Peyer's patch (tissue), 4 donors: ENCODE data around the gene HMGCR. TPM values are rescaled to one million over a fixed set of nuclear protein-coding genes. Genes with fewer than 3 reads are reported as not detected.

Experiments used
- DNase-seq, 3 donors: peaks; one replicate each; pipeline ENCODE4 v3.0.0-alpha.2; 2017 to 2019
- H3K27ac ChIP-seq, 4 donors: fragments of 200-600 bp; sonication (generic); one replicate each; pipeline ENCODE4 v1.5.1; 2016 to 2019
- H3K27me3 ChIP-seq, 2 donors: fragments of 200-600 bp; sonication (generic); one replicate each; pipeline ENCODE4 v1.5.1; 2019
- H3K36me3 ChIP-seq, 3 donors: fragments of 200-600 bp; sonication (generic); one replicate each; pipeline ENCODE4 v1.5.1; 2016 to 2019
- H3K4me1 ChIP-seq, 4 donors: fragments of 200-600 bp; sonication (generic); one replicate each; pipeline ENCODE4 v1.5.1; 2016 to 2019
- H3K4me3 ChIP-seq, 4 donors: fragments of 200-600 bp; sonication (generic); 1 replicate in 3 of 4; 2 replicates in 1 of 4; pipeline ENCODE4 v1.5.1; 2016 to 2019; ENCODE audit warnings: mild to moderate bottlenecking in 1 of 4
- H3K9me3 ChIP-seq, 4 donors: fragments of 200-600 bp; sonication (generic); one replicate each; pipeline ENCODE4 v1.5.1; 2016 to 2019; ENCODE audit warnings: mild to moderate bottlenecking in 1 of 4
- CTCF ChIP-seq, 6 experiments: fragments of 450-650 bp in 4 of 6; fragments of 200-600 bp in 2 of 6; sonication (generic) in 1 of 6; IDR thresholded peaks; one replicate each; pipeline ENCODE4 v1.5.1; 2017 to 2019; ENCODE audit warnings: antibody characterized with exemption in 6 of 6, mild to moderate bottlenecking in 3 of 6, moderate library complexity in 1 of 6
- POLR2A ChIP-seq, 2 donors: fragments of 450-650 bp; IDR thresholded peaks; one replicate each; pipeline ENCODE4 v1.5.1; 2017; ENCODE audit warnings: antibody characterized with exemption in 2 of 2, mild to moderate bottlenecking in 2 of 2, moderate library complexity in 2 of 2
- total RNA-seq, 4 donors: library from RNA; depleted of rRNA; stranded (reverse); fragments of >200 nt; gene quantifications; one replicate each; pipeline ENCODE4 v1.1.0, GENCODE V29; 2016

The HMGCR gene
- total RNA-seq, 4 donors from 2014 or later, result 15.7 to 87.1 (median 67.1) TPM

DNA sequence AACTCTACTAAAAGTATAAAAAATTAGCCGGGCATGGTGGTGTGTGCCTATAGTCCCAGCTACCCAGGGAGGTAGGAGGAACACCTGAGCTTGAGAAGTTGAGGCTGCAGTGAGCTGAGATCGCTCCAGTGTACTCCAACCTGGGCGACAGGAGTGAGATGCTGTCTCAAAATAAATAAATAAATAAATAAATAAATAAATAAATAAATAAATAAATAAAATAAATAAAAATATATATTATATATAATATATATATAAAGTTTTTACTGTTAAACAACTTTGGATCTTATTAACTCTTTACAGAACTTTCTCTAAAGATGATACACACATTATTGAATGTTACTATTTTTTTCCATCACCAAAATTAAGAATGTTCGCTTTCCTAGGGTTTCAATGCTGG is 38.4 kb downstream of the HMGCR start:
- no peaks in the 10 kb centered on the region for H3K4me1 ChIP-seq
- DNase-seq, result no peak
- H3K36me3 ChIP-seq, result peaks cover 0 to 65% (median 0%) of the 10 kb centered on the region in 3 donors
- no peak overlapping the region for H3K27ac ChIP-seq
- no peak overlapping the region for H3K4me3 ChIP-seq
- no peaks in the 10 kb centered on the region for H3K9me3 ChIP-seq
- H3K27me3 ChIP-seq, result no peaks in the 10 kb centered on the region
- no peak for TF ChIP-seq POLR2A (IDR thresholded peaks at IDR 0.05)
- no peak for TF ChIP-seq CTCF (IDR thresholded peaks at IDR 0.05)

DNA sequence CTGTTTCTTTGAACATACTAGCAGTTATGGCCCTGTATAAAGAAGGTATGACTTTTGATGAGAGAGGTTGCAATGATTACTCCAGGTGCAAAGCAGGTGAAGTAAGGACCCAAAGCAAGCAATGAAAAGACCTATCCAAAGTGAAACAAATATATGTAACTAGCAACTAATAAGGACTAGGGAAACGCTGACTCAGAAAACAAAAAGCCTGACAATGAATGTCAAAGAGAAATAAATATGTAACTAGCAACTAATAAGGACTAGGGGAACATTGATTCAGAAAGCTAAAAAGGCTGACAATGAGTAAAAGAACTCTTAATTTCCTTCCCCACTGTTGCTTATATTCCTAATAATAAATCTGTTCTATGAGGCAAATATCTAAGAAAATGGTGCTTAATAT is 43.1 kb downstream of the HMGCR start:
- Histone ChIP-seq H3K27me3 (no peaks in the 10 kb centered on the region), H3K36me3 (peaks cover 0 to 81% (median 0%) of the 10 kb centered on the region in 3 donors), H3K4me1 (no peaks in the 10 kb centered on the region), H3K27ac (no peak overlapping the region), H3K4me3 (no peak overlapping the region), H3K9me3 (no peaks in the 10 kb centered on the region)
- TF ChIP-seq POLR2A (IDR thresholded peaks at IDR 0.05) (no peak), CTCF (IDR thresholded peaks at IDR 0.05) (no peak)
- no peak for DNase-seq

DNA sequence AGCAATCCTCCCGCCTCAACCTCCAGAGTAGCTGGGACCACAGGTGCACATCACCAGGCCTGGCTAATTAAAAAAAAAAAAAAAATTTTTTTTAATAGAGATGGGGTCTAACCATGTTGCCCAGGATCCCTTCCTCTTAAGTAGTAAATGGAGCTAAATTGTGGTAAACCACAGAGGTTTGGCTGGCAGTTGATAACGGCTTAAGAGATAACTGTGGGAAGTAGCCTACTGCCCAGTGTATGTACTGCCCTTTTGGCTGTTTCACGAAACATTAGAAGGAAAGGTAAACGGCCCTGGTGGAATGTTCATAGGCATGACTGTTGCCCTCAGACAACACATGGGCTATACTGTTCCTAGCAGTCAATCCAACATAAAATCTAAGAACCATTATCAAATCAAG is 44.4 kb downstream of the HMGCR start:
- no peaks in the 10 kb centered on the region for H3K9me3 ChIP-seq
- peaks cover 0 to 92% (median 4%) of the 10 kb centered on the region in 3 donors for H3K36me3 ChIP-seq
- H3K4me1 ChIP-seq, result no peaks in the 10 kb centered on the region
- DNase-seq, result no peak
- no peaks in the 10 kb centered on the region for H3K27me3 ChIP-seq
- H3K4me3 ChIP-seq, result no peak overlapping the region
- no peak overlapping the region for H3K27ac ChIP-seq
- TF ChIP-seq CTCF (IDR thresholded peaks at IDR 0.05) (no peak), POLR2A (IDR thresholded peaks at IDR 0.05) (no peak)

DNA sequence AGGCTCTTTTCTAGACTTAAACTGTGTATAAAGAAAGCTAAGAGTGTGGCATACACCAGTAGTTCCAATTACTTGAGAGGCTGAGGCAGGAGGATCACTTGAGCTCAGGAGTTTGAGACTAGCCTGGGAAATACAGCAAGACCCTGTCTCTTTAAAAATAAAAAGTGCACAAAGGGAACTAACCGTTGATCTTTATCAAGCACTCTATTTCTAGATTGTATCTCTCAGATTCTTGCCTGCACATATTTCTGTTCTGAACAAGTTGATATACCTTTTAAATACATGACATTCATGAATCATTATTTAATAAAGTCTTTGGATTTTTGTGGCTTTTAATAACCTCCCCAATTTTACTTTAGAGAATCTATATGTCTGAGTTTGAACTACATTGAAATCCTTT is 47.2 kb downstream of the HMGCR start:
- H3K4me1 ChIP-seq, result no peaks in the 10 kb centered on the region
- no peak for TF ChIP-seq POLR2A (IDR thresholded peaks at IDR 0.05)
- no peak for TF ChIP-seq CTCF (IDR thresholded peaks at IDR 0.05)
- no peaks in the 10 kb centered on the region for H3K27me3 ChIP-seq
- DNase-seq, result no peak
- H3K9me3 ChIP-seq, result no peaks in the 10 kb centered on the region
- peaks cover 0 to 85% (median 4%) of the 10 kb centered on the region in 3 donors for H3K36me3 ChIP-seq
- H3K4me3 ChIP-seq, result no peak overlapping the region
- no peak overlapping the region for H3K27ac ChIP-seq

GRCh38 chr5:75387806-75388205 is 50.8 kb downstream of the HMGCR start:
- H3K4me1 ChIP-seq, result no peaks in the 10 kb centered on the region
- peaks cover 0 to 63% (median 4%) of the 10 kb centered on the region in 3 donors for H3K36me3 ChIP-seq
- no peaks in the 10 kb centered on the region for H3K27me3 ChIP-seq
- no peaks in the 10 kb centered on the region for H3K9me3 ChIP-seq
- no peak overlapping the region for H3K4me3 ChIP-seq
- DNase-seq, result no peak
- H3K27ac ChIP-seq, result no peak overlapping the region
- TF ChIP-seq POLR2A (IDR thresholded peaks at IDR 0.05), result no peak

GRCh38 chr5:75389430-75389829 is 52.4 kb downstream of the HMGCR start:
- Histone ChIP-seq H3K36me3 (peaks cover 0 to 56% (median 4%) of the 10 kb centered on the region in 3 donors), H3K27me3 (no peaks in the 10 kb centered on the region), H3K27ac (no peak overlapping the region), H3K4me1 (no peaks in the 10 kb centered on the region), H3K4me3 (no peak overlapping the region), H3K9me3 (no peaks in the 10 kb centered on the region)
- TF ChIP-seq CTCF (IDR thresholded peaks at IDR 0.05) (no peak), POLR2A (IDR thresholded peaks at IDR 0.05) (no peak)
- DNase-seq, result no peak
